Inflammatory macrophage treated with lipopolysaccharide for 1 hour (primary cell): Measurements from ENCODE around the gene L1CAM.

ENCODE experiments used
- DNase-seq, 2 donors: peaks; one replicate each; pipeline ENCODE4 v3.0.0-alpha.2; 2020 to 2022

Gene L1CAM

DNA sequence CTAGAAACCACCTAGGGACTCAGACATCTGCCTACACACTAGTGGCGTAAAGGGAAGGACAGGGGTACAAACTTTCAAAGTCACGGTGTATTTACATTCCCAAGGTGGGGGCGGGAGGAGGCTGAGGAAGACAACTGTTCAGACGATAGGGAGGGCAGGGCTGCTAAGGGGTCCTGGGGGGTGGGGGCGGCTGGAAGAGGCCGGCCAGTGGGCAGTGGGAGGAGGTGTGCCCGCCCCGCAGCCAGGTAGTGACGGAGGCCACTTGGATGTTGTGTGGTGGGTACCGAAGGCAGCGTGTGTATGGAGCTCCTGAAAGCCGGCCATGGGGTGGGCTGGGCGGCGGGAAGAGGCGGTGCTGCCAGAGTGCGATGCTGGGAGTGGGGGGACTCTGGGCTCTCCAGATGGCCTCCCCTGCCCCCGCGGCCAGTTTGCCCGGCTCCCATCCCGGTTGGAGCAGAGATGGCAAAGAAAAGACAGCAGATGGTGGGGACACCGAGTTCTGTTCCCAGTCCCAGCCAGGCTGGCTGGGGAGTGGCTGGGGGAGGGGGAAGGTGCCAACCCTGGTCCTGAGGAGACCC is 24.2 kb downstream of the L1CAM start:
- no peak for DNase-seq

GRCh38 chrX:153861151-153861550 is 24.8 kb downstream of the L1CAM start:
- no peak for DNase-seq

GRCh38 chrX:153857348-153857903 is 28.5 kb downstream of the L1CAM start:
- no peak for DNase-seq

- DNase-seq: no peak
These were observed 31.3 kb downstream of the L1CAM start for GRCh38 chrX:153854702-153855101.

- no peak for DNase-seq
These were observed 32.1 kb downstream of the L1CAM start for GRCh38 chrX:153853902-153854267.

DNA sequence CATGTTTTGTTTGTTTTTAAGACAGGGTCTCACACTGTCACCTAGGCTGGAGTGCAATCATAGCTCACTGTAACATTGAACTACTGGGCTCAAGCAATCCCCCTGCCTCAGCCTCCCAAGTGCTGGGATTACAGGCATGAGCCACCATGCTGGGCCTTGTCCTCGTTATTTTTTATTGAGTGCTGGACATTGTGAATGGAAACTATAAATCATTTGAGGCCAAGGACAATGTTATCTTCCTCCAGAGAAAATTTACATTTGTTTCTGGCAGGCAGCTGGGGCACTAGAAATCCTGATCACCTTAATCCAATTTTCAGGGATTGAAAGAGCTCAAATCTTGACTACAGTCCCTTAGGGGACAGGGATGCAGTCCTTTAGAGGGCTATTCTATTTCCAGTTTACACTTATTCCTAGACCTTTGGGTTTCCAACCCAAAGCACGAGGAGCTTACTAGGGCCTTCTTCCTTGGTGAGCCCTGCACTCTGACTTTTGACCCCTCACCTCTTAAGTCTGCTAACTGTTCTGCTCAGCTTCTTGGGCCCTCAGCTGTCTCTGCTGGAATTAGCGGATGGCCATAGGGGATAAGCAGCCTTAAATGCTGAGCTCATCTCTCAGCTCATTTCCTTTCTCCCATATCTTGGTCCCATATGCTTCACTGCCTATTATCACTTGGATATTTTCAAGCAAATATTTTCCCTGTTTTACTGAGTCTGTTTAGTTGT is 32.6 kb downstream of the L1CAM start:
- DNase-seq: no peak

DNA sequence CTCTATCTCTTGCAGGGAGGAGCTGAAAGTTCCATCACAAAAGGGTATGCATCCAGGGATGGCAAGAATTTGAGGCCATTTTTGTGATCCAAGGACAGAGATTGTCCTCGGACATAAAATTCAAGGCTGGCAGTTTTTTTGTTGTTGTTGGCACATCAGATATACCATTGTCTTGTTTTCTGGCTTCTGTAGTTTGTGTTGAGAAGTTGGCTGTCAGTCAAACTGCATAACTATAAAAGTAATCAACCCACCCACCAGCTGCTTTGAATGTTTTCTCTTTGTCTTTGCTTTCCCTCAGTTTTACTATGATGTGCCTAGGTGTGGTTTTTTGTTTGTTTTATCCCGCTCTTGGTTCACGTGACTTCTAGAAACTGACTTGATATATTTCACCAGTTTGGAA is 34.0 kb downstream of the L1CAM start:
- no peak for DNase-seq

GRCh38 chrX:153848325-153848724 is 37.6 kb downstream of the L1CAM start:
- no peak for DNase-seq

GRCh38 chrX:153845842-153846241 is 40.1 kb downstream of the L1CAM start:
- no peak for DNase-seq

GRCh38 chrX:153845195-153845594 is 40.8 kb downstream of the L1CAM start:
- DNase-seq: no peak

DNA sequence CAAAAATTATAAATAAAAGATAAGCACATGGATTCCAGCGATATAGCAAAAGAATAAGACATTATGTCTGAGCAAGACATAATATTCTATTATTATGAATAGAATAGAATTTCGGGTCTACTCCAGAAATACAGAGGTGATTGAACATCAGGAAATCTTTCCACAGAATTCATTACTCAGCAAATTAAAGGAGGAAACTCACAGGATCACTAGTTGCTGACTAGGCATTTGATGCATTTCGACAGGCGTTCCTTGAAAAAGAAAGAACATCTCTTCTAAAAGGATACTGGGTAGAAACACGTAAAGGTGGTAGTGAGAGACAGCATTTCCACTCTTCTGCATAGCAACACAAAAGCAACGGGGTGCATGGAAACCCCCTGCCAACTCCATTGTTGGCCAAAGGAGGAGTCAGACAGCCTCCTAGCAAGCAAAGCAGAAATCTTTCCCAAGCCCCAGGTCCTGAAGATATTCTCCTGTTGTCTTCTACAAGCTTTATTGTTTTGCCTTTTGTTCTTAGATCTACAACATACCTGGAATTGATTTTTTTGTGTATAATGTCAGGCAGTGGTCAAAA is 41.4 kb downstream of the L1CAM start:
- DNase-seq: no peak

DNA sequence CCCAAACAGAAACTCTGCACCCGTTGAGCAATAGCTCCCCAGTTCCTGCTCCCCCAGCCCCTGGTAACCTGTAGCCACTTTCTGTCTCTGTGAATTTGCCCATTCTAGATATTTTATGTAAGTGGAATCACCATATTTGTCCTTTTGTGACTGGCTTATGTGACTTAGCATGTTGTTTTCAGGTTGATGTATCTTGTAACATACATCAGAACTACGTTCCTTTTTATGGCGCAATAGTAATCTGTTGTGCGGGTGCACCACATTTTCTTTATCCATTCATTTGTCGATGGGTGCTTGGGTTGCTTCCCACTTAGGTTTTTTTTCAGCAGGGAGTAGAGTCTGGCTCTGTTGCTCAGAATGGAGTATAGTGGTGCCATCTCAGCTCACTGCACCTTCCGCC is 49.1 kb downstream of the L1CAM start:
- no peak for DNase-seq

DNA sequence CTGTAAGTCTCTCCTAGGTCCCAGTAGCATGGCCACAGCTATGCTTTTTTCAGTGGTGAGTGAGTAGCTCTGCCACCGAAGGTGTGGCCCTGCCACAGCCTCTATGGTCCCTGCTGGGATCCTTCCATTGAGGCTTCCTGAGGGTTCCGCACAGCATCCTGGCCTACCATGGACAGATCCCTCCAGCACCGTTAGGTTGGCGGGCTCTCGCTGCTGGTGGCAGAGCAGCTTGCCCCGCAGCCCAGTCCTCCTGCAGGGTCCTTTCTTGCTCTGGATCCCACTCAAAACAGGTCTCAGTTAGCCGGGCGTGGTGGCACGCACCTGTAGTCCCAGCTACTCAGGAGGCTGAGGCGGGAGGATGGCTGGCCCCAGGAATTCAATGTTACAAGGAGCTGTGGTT is 53.2 kb downstream of the L1CAM start:
- no peak for DNase-seq

GRCh38 chrX:153831429-153832150 is 54.4 kb downstream of the L1CAM start:
- peak; percentile 5 to 22 for DNase-seq

DNA sequence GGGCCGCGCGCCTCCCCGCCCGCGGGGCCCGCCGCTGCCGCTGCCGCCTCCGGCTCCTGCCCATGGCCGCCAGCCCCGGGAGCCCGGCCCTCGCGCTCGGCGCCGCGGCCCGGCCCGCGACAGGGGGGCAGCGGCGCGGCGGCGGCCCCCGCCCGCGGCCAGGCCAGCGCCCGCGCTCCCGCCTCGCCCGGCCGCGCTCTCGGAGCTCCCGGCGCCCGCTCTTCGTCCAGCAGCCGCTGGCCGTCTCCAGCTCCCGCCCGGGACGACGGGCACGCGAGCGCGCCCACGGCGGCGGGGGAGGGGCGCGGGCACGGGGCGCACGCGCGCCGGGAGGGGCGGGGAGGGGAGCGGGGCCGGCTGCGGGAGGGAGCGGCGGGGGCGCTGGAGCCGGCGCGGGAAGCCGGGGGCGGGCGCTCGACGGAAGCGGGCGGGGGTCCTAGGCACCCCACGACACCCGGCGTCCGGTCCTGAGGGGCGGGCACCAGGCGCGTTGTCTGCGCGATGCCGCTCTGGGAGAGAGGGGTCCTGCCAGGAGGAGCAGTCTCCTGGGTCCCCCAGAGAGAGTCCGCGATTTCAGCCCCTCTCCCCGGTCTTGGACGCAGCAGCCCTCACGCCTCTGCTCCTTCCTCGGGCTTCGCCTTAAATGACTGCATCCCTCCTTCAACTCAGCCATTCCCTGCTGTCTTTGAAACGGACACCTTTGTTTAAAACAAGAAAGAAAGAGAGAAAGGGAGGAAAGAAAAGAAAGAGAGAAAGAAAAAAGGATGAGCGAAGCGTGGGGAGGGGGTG is 55.1 kb downstream of the L1CAM start:
- no peak for DNase-seq

GRCh38 chrX:153829799-153830639 is 56.0 kb downstream of the L1CAM start, which contains the start of gene PDZD4:
Gene PDZD4, minus strand, starts transcription at chrX:153830544. Its CDS starts 246 bp downstream, at chrX:153830298.
- no peak for DNase-seq

GRCh38 chrX:153829549-153829798 is 56.5 kb downstream of the L1CAM start:
- no peak for DNase-seq

- DNase-seq: no peak
These were observed 57.0 kb downstream of the L1CAM start for GRCh38 chrX:153828723-153829548.

DNA sequence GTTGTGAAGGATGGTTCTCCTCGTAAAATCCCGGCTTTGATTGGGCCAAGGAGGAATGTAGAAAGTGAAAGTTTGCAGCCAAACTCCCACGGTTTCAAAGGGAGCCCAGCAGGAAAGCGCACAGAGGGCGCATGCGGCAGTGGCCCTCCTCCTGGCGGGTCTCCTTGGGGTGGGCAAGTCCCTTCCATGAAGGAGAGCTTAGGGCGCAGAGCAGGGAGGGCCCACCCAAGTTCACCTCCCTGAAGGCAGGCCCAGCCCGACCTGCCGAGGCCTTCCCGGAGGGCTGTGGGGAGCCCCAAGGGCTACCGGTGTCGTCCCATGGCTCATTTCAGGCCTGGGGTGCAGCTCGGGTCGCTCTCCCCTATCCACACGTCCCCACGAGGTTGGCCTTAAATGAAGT is 57.7 kb downstream of the L1CAM start:
- DNase-seq: no peak

DNA sequence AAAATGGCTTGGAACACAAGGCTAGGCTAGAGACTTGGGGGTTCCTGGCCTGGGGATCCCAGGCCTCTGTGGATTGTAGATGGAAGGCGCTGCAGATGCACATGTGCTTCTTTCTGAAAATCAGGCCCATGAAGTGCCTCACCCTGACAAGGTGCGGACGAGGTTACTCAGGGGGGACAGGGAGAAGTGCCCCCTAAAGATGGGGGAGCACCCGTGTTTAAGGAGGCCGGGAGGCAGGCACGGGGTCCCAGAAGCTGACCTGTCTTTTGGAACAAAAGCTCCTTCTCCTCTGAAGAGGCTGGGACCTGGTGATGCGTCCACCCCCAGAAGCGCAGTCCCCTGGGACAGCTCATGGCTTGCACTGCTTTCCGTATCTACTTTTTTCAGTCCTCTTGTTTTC is 58.1 kb downstream of the L1CAM start:
- DNase-seq: no peak

DNA sequence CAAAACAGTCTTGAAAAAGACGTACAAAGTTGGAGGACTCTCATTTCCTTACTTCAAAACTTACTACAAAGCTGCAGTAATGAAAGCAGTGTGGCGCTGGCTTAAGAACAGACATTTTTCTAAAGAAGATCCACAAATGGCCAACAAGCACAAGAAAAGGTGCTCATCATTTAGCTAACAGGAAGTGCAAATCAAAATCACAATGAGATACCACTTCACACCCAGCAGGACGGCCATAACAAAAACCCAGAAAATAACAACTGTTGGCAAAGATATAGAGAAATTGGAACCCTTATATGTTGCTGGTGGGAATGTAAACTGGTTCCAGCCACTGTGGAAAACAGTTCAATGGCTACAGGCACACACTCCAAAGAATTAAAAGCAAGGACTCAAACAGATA is 59.0 kb downstream of the L1CAM start:
- no peak for DNase-seq
